ENCODE results near the gene ZNF880. TPM values are rescaled to one million over a fixed set of nuclear protein-coding genes. Genes with fewer than 3 reads are reported as not detected.

Gene ZNF880
- total RNA-seq (2021; fragmentation: NEBNext Ultra II Directional; extraction: Animal tissue kit (Norgen Biotek cat#: 25700)) (8.4 and 11.4 TPM in 2 replicates), polyA plus RNA-seq (2011; rRNA removed) (22.7 and 25.9 TPM in 2 replicates), polyA minus RNA-seq (2011; rRNA and poly(A)+ RNA removed) (19.5 and 28.5 TPM in 2 replicates)
- 34.0 TPM for polyA plus RNA-seq (2011; cell fraction: cytosol; rRNA removed)
- 9.8 TPM for polyA plus RNA-seq (2011; cell fraction: nucleus; rRNA removed)
- polyA plus RNA-seq (2012, experiment 1 of 2), result 26.0 to 37.2 TPM (median 28.6 TPM) in 4 replicates
- 11.8 TPM for polyA plus RNA-seq (2012, experiment 2 of 2)
- 19.9 TPM for polyA plus RNA-seq (2013, experiment 1 of 2)
- 20.4 TPM for polyA plus RNA-seq (2013, experiment 2 of 2)
- polyA minus RNA-seq (2011; cell fraction: cytosol; rRNA and poly(A)+ RNA removed), result 15.1 TPM
- 27.5 TPM for polyA minus RNA-seq (2011; cell fraction: nucleus; rRNA and poly(A)+ RNA removed)
- long read RNA-seq, experiment 1, partial matches to known transcripts, result 2 of 6 reads
- long read RNA-seq, experiment 1, other reads (novel, unspliced or antisense), result 0 of 6 reads
- long read RNA-seq, experiment 2, transcript ZNF880-206 (4 exons, 953 nt), result major isoform, 12 of 17 reads
- long read RNA-seq, experiment 2, partial matches to known transcripts, result 2 of 17 reads
- long read RNA-seq, experiment 2, other reads (novel, unspliced or antisense), result 3 of 17 reads

DNA sequence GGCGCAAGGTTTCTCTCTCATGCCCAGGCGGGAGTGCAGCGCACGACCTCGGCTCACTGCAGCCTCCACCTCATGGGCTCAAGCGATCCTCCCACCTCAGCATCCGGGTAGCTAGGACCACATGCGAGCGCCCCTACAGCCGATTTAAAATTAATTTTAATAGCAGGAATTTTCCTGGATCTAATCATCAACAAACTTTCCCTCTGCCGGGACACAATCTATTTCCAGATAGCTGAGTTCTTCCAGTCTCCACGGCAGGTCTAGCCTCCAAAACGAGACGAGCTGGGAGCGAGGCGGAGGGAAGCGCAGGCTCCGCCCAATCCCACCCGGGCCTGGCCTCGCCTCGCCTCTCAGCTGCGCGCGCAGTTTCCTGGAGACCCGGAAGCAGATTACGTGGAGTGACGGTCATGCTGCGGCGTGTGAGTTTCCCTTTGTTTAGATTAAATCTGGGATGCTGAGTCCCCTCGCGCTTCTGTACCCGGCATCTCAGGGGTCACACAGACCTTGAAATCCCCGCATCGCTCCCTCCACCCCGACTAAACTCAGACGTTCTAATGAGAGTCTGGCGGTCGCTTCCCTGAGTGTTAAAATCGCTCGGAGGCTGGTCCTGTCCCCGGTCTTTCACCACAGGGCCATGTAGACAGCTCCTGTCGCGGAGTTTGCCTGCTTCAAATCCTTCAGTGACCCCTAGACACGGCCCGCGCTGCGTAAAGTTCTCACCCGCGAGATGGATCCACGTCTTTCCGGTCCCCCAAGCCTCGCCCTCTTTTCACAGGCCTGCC lies at the start of gene ZNF880:
ZNF880 (plus strand) TSS at position 365 of the 782 bp plus-strand sequence; CDS start at position 408, 43 bp downstream.
- Histone ChIP-seq H4K91ac (replicated peaks; ENCODE audit: insufficient read length, low read length) (peak within 1 kb of the TSS; percentile 47), H4K5ac (ENCODE audit: insufficient read length, low read depth, low read length) (peak within 1 kb of the TSS; percentile 72), H3K79me1 (ENCODE audit: low read depth, low read length) (peaks cover 2% of the 10 kb centered on the region; the same call in 1 of the 2 replicates), H3K56ac (replicated peaks; ENCODE audit: insufficient read length, low read depth, low read length) (peak within 1 kb of the TSS; percentile 93), H3K23me2 (ENCODE audit: low read depth, low read length) (peaks cover 5% of the 10 kb centered on the region; the same call in 1 of the 2 replicates), H2BK120ac (replicated peaks; ENCODE audit: low read depth, low read length) (peak within 1 kb of the TSS; percentile 38), H3K4me1 (replicated peaks in 1 of 4; ENCODE audit: control insufficient read depth in 3 of 4, insufficient read depth in 4 of 4, low read length in 3 of 4) (no peaks in the 10 kb centered on the region), H3K79me2 (ENCODE audit: control insufficient read depth in 1 of 2, insufficient read depth in 2 of 2, low read length in 2 of 2) (peaks cover 0 to 16% of the 10 kb centered on the region in 2 experiments; a peak in 3 of 4 replicates), H2BK15ac (ENCODE audit: low read length) (no peak within 1 kb of the TSS), H3K4ac (replicated peaks; ENCODE audit: insufficient read length, low read depth, low read length) (peak within 1 kb of the TSS; percentile 41), H3K18ac (ENCODE audit: extremely low read depth, low read length) (peak within 1 kb of the TSS; percentile 83), H3K4me3 (ENCODE audit: extremely low read depth in 1 of 4, insufficient read depth in 2 of 4, low read depth in 3 of 4, low read length in 4 of 4) (peak within 1 kb of the TSS; percentile 88 to 96 (median 91)), H4K8ac (ENCODE audit: extremely low read depth, insufficient read depth, low read length) (peak within 1 kb of the TSS; percentile 92), H3K14ac (ENCODE audit: insufficient read length) (no peak within 1 kb of the TSS), H2AFZ (ENCODE audit: low read length) (peak within 1 kb of the TSS; percentile 72), H4K20me1 (replicated peaks in 1 of 2; ENCODE audit: control insufficient read depth in 1 of 2, insufficient read depth in 2 of 2, low read length in 2 of 2) (no peaks in the 10 kb centered on the region), H3K27ac (ENCODE audit: low read depth, low read length) (peak within 1 kb of the TSS; percentile 91), H3K27me3 (replicated peaks in 1 of 4; ENCODE audit: control insufficient read depth in 3 of 4, extremely low read depth in 1 of 4, insufficient read depth in 3 of 4, low read length in 3 of 4) (no peaks in the 10 kb centered on the region), H3K4me2 (ENCODE audit: insufficient read depth in 1 of 2, low read depth in 2 of 2, low read length in 2 of 2) (peak within 1 kb of the TSS; percentile 79 to 88), H3K36me3 (ENCODE audit: control insufficient read depth in 2 of 4, insufficient read depth in 4 of 4, low read length in 3 of 4) (peaks cover 2 to 44% (median 24%) of the 10 kb centered on the region in 4 experiments; a peak in 7 of 8 replicates), H3K9me3 (ENCODE audit: insufficient read depth in 2 of 2, low read depth in 1 of 2, low read length in 1 of 2) (peaks cover 24 to 35% of the 10 kb centered on the region in 2 experiments), H2BK5ac (ENCODE audit: low read depth, low read length) (peak within 1 kb of the TSS; percentile 95), H3K9ac (replicated peaks in 1 of 4; ENCODE audit: extremely low read depth in 1 of 4, low read depth in 3 of 4, low read length in 3 of 4) (peak within 1 kb of the TSS; percentile 82 to 98 (median 94)), H2BK12ac (ENCODE audit: low read depth, low read length) (peak within 1 kb of the TSS; percentile 21; the same call in 1 of the 2 replicates), H3K23ac (ENCODE audit: insufficient read length) (no peak within 1 kb of the TSS), H2AK5ac (ENCODE audit: low read depth, low read length) (no peak within 1 kb of the TSS; the same call in 1 of the 2 replicates), H2BK20ac (ENCODE audit: low read length) (no peak within 1 kb of the TSS)
- FAIRE-seq (no peak), DNase-seq (ENCODE audit: low read depth in 1 of 2, low spot score in 2 of 2) (peak; percentile 69 to 71)
- POLR2A ChIA-PET (ENCODE audit: partially characterized antibody), result interaction anchor here (0.7 to 1.4 kb wide), 13 partner anchors 9 to 290 kb away, joined by 3 to 7 read pairs (median 4); partner anchors contain the start of genes ZNF578 and ZNF766
- CTCF ChIA-PET (ENCODE audit: partially characterized antibody), result interaction anchor here (0.8 to 1.3 kb wide), 3 partner anchors 14 to 95 kb away, joined by 3 to 5 read pairs (median 4); no protein-coding TSS in a partner anchor
- WGBS, 2 experiments (ENCODE audit: extremely low coverage in 1 of 2, insufficient coverage in 1 of 2, insufficient read length in 1 of 2, insufficient replicate concordance in 2 of 2, low coverage in 1 of 2, low lambda C conversion rate in 2 of 2, missing lambda C conversion rate in 1 of 2), result 9% methylated on average over 49 of the region's 52 CpGs; no CpG with 5 or more reads in 1 of the 2 experiments
- TF ChIP-seq SP1 (IDR thresholded peaks at IDR 0.05; ENCODE audit: low read depth, low read length) (peak; percentile 2; the same call in 1 of the 2 replicates), TBP (IDR thresholded peaks at IDR 0.05; ENCODE audit: low read depth, low read length) (peak; percentile 9; the same call in 1 of the 2 replicates), CREB1 (IDR thresholded peaks at IDR 0.05) (peak; percentile 28; the same call in 1 of the 2 replicates), JUND (IDR thresholded peaks at IDR 0.05; ENCODE audit: low read length) (no peak), POLR2AphosphoS5 (IDR thresholded peaks at IDR 0.05; ENCODE audit: low read depth, low read length) (peak; percentile 90), CEBPB (IDR thresholded peaks at IDR 0.05; ENCODE audit: low read depth, low read length) (no peak), POLR2A (IDR thresholded peaks at IDR 0.05; ENCODE audit: control extremely low read depth in 1 of 2, low read depth in 2 of 2, low read length in 2 of 2) (peak; percentile 62 to 95), SP2 (IDR thresholded peaks at IDR 0.05; ENCODE audit: low read length) (no peak), PHF8 (conservative IDR thresholded peaks at IDR 0.05; ENCODE audit: low read depth, low read length) (peak; percentile 90), NRF1 (IDR thresholded peaks at IDR 0.05; ENCODE audit: low read depth, low read length) (peak; percentile 29)

All from H1 (cell line).